ENCODE data around the gene GALK1.

DNA sequence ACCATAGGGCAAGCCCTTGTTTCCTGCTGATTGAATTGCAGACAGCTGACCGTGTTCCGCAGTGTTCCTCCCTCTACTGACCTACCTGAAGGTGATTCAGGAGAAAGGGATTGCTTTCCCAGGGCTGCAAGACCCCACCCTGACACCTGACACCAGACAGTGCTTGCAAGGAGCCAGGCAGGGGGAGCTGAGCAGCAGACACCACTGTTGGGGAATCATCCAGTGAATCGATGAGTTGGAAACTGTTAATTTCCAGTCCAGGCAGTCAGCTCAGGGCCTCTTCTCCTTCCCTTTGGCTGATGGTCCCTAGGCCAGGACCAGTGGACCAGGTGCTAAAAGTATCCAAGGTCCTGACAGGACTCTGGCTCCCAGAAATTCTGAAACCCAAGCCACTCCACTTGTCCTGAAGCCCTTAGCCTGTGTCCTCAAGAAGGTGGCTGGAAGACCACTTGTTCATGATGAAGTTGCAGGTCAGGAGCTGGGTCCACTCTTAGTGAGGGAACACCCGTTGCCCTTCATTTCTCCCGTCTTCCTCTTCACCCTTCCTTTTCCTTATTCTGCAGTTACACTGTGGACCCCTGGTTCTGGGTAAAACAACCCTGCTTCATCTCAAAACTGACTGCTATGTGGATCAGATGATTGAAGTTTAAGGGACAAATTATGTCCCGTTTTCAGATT lies 10.1 kb upstream of the GALK1 start:
- TF ChIP-seq, protein P1, sequence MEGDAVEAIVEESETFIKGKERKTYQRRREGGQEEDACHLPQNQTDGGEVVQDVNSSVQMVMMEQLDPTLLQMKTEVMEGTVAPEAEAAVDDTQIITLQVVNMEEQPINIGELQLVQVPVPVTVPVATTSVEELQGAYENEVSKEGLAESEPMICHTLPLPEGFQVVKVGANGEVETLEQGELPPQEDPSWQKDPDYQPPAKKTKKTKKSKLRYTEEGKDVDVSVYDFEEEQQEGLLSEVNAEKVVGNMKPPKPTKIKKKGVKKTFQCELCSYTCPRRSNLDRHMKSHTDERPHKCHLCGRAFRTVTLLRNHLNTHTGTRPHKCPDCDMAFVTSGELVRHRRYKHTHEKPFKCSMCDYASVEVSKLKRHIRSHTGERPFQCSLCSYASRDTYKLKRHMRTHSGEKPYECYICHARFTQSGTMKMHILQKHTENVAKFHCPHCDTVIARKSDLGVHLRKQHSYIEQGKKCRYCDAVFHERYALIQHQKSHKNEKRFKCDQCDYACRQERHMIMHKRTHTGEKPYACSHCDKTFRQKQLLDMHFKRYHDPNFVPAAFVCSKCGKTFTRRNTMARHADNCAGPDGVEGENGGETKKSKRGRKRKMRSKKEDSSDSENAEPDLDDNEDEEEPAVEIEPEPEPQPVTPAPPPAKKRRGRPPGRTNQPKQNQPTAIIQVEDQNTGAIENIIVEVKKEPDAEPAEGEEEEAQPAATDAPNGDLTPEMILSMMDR (IDR thresholded peaks at IDR 0.05) = no peak
- TF ChIP-seq POLR2A (IDR thresholded peaks at IDR 0.05) = no peak
